Progenitor cell of endocrine pancreas (in vitro differentiated cells): ENCODE results near the gene WDR27. TPM values are rescaled to one million over a fixed set of nuclear protein-coding genes. Genes with fewer than 3 reads are reported as not detected.

Experiments
- DNase-seq: peaks from one replicate; pipeline ENCODE4 v3.0.0; 2021; ENCODE audit warnings: low spot score; ENCODE audit not compliant: unreplicated experiment
- H3K27ac Mint-ChIP-seq: 2 replicates; pipeline ENCODE4 v1.8.0; 2021; ENCODE audit warnings: mild to moderate bottlenecking, moderate library complexity, mixed read lengths
- H3K27me3 Mint-ChIP-seq: 2 replicates; pipeline ENCODE4 v1.8.0; 2021; ENCODE audit warnings: mixed read lengths
- H3K36me3 Mint-ChIP-seq: 2 replicates; pipeline ENCODE4 v1.8.0; 2022; ENCODE audit warnings: mixed read lengths; ENCODE audit not compliant: insufficient read depth
- H3K4me1 Mint-ChIP-seq: 2 replicates; pipeline ENCODE4 v1.8.0; 2021; ENCODE audit warnings: low read depth, mixed read lengths
- H3K4me3 Mint-ChIP-seq: 2 replicates; pipeline ENCODE4 v1.8.0; 2021; ENCODE audit warnings: low read depth, mild to moderate bottlenecking, moderate library complexity, mixed read lengths
- H3K9me3 Mint-ChIP-seq: 2 replicates; pipeline ENCODE4 v1.8.0; 2021; ENCODE audit warnings: low read depth, mixed read lengths
- total RNA-seq: library from RNA; stranded (reverse); gene quantifications from 2 replicates; pipeline ENCODE4 v1.2.1, GENCODE V29; 2021
- TF ChIP-seq, protein P1 (sequence below): fragments of 200-600 bp; sonication (generic); IDR thresholded peaks from one replicate; pipeline ENCODE4 v1.5.0; 2021; ENCODE audit warnings: antibody characterized with exemption, mild to moderate bottlenecking; ENCODE audit not compliant: unreplicated experiment

The WDR27 gene
- total RNA-seq, 1 donor from 2014 or later, result 123 TPM

DNA sequence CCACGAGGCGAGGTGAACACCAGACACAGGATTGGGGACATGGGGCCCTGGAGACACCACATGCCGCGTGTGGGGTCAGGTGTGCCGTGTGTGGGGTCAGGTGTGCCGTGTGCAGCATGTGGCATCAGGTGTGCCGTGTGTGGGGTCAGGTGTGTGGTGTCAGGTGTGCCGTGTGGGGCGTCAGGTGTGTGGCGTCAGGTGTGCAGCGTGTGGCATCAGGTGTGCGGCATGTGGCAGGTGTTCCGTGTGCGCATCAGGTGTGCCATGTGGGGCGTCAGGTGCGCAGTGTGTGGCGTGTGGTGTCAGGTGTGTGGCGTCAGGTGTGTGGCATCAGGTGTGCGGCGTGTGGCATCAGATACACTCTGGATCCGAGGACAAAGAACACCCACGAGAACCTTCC is 77.9 kb downstream of the WDR27 start:
- H3K9me3 Mint-ChIP-seq, result no peaks in the 10 kb centered on the region
- peaks cover 22% of the 10 kb centered on the region for H3K4me1 Mint-ChIP-seq
- no peak for DNase-seq
- H3K36me3 Mint-ChIP-seq, result peaks cover 21% of the 10 kb centered on the region
- no peak overlapping the region for H3K4me3 Mint-ChIP-seq
- H3K27ac Mint-ChIP-seq, result peak overlapping the region; percentile 64
- TF ChIP-seq, protein P1, sequence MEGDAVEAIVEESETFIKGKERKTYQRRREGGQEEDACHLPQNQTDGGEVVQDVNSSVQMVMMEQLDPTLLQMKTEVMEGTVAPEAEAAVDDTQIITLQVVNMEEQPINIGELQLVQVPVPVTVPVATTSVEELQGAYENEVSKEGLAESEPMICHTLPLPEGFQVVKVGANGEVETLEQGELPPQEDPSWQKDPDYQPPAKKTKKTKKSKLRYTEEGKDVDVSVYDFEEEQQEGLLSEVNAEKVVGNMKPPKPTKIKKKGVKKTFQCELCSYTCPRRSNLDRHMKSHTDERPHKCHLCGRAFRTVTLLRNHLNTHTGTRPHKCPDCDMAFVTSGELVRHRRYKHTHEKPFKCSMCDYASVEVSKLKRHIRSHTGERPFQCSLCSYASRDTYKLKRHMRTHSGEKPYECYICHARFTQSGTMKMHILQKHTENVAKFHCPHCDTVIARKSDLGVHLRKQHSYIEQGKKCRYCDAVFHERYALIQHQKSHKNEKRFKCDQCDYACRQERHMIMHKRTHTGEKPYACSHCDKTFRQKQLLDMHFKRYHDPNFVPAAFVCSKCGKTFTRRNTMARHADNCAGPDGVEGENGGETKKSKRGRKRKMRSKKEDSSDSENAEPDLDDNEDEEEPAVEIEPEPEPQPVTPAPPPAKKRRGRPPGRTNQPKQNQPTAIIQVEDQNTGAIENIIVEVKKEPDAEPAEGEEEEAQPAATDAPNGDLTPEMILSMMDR, result no peak
- H3K27me3 Mint-ChIP-seq, result no peaks in the 10 kb centered on the region

DNA sequence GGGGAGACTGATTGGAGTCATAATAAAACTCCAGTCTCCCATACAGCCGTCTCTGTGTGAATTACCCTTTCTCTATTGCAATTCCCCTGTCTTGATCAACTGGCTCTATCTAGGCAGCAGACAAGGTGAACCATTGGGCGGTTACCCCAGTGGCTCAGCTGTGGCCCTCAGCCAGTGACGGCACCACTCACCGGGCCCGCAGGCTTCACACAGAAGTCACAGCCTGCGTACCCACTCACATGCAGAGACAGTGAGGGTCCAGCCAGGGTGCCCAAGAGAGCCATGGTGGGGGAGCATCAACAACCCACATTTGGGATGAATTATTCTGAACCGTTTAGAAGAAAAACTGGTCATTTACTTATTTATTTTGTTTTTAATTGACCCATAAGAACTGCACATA is 78.5 kb downstream of the WDR27 start:
- no peaks in the 10 kb centered on the region for H3K27me3 Mint-ChIP-seq
- H3K36me3 Mint-ChIP-seq, result peaks cover 23% of the 10 kb centered on the region
- TF ChIP-seq, protein P1, result no peak
- no peak overlapping the region for H3K4me3 Mint-ChIP-seq
- no peak for DNase-seq
- peaks cover 22% of the 10 kb centered on the region for H3K4me1 Mint-ChIP-seq
- H3K27ac Mint-ChIP-seq, result no peak overlapping the region
- no peaks in the 10 kb centered on the region for H3K9me3 Mint-ChIP-seq

DNA sequence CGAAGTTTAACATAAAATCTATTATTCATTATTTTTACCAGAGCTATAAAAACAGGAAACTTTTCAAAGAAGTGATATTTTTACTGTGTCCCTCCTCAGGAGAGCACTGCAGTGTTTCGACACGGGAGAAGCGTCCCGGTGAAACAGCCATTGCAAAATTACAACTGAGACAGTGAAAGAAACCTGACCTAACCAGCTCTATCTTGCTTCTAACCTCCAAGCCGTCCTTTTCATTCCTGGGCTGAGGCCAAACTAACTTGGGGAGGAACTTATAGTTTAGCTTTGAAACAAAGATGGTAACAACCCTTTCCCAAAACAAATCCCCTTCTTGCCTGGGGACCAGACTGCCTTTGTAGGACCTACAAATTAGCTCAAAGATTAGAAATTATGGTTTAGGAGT is 79.2 kb downstream of the WDR27 start:
- TF ChIP-seq, protein P1, result no peak
- peaks cover 22% of the 10 kb centered on the region for H3K4me1 Mint-ChIP-seq
- H3K27me3 Mint-ChIP-seq, result no peaks in the 10 kb centered on the region
- H3K9me3 Mint-ChIP-seq, result no peaks in the 10 kb centered on the region
- peaks cover 23% of the 10 kb centered on the region for H3K36me3 Mint-ChIP-seq
- no peak overlapping the region for H3K4me3 Mint-ChIP-seq
- DNase-seq, result no peak
- no peak overlapping the region for H3K27ac Mint-ChIP-seq

DNA sequence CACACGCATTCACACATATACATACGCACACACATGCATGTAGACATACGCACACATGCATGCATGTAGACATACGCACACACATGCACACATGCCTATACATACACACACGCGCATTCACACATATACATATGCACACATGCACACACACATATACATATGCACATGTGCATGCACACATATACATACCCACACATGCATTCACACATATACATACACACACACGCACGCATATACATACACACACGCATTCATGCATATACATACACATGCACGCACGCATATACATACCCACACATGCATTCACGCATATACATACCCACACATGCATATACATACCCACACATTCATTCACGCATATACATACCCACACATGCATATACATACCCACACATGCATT is 80.5 kb downstream of the WDR27 start:
- DNase-seq, result no peak
- Mint-ChIP-seq H3K27ac (no peak overlapping the region), H3K4me1 (peaks cover 22% of the 10 kb centered on the region), H3K4me3 (no peak overlapping the region), H3K27me3 (no peaks in the 10 kb centered on the region), H3K36me3 (peaks cover 18% of the 10 kb centered on the region), H3K9me3 (no peaks in the 10 kb centered on the region)
- TF ChIP-seq, protein P1, result no peak

DNA sequence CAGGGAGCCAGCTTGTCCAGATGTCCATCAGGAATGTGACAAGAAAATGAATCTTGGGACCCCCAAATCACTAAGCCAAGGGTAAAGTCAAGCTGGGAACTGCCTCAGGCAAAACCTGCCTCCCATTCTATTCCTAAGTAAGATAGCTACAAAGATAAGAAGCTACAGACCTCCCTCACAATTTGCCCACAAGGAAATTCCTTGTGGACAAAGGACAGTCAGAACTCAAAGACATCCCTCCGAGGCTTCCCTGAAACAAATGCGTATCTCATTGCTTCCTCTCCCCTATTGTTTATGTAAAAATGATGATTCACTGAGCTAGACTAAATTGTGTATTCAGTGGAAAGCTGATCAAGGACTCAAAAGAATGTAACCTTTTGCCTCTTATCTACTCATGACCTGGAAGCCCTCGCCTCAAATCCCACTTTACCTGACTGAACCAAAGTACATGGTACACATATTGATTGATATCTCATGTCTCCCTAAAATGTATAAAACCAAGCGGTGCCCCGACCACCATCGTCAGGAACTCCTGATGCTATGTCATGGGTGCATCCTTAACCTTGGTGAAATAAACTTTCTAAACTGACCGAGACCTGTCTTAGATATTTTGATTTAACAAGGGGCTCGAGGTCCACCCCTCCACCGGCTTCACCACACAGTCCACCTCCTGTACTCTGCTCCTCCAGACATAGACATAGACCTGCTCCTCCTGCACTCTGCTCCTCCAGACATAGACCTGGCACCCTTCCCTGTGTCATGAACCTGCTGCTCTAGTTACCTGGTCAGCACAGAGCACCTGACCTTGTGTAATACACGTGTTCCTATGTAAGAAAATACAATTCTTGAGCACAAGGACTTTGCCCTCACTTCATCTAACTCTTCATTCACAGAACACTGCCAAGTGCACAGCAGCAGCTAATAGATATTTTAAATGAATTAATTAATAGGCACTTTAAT is 81.4 kb downstream of the WDR27 start:
- TF ChIP-seq, protein P1, result no peak
- peaks cover 22% of the 10 kb centered on the region for H3K36me3 Mint-ChIP-seq
- H3K27ac Mint-ChIP-seq, result peak overlapping the region; percentile 5
- H3K4me1 Mint-ChIP-seq, result peaks cover 22% of the 10 kb centered on the region
- no peaks in the 10 kb centered on the region for H3K27me3 Mint-ChIP-seq
- DNase-seq, result no peak
- no peak overlapping the region for H3K4me3 Mint-ChIP-seq
- peaks cover 4% of the 10 kb centered on the region for H3K9me3 Mint-ChIP-seq
